OCI-LY7 (cell line): ENCODE data around the gene EFNA4. TPM values are rescaled to one million over a fixed set of nuclear protein-coding genes. Genes with fewer than 3 reads are reported as not detected.
A peak's percentile ranks its signal among the peaks of the same experiment; 100 is the strongest.

Experiments used
- BruUV-seq: library from RNA; stranded (reverse); fragments of 400-500 nt; replicated peaks from 2 replicates; lab custom pipeline; 2021; lab: Mats Ljungman, UMichigan
- CTCF ChIA-PET: fragments of 300-600 bp; sonication (Branson Sonifier 250); formaldehyde crosslinking; loops from one replicate; lab custom pipeline; 2022; ENCODE audit warnings: antibody characterized with exemption; ENCODE audit not compliant: unreplicated experiment; lab: Charles Lee
- POLR2A ChIA-PET: fragments of 300-600 bp; sonication (Branson Sonifier 250); formaldehyde crosslinking; loops from one replicate; lab custom pipeline; 2022; ENCODE audit warnings: antibody characterized with exemption; lab: Charles Lee
- DNase-seq: peaks from one replicate; pipeline ENCODE4 v3.0.0-alpha.2; 2015; ENCODE audit warnings: low spot score
- H2AFZ ChIP-seq: fragments of 200-600 bp; sonication (generic), shearing (Covaris generic); 2 replicates; pipeline ENCODE4 v1.6.1; 2014; ENCODE audit warnings: mild to moderate bottlenecking, antibody characterized with exemption, low read length, moderate library complexity
- H3K27ac ChIP-seq: fragments of 200-600 bp; sonication (generic); 2 replicates; pipeline ENCODE4 v1.5.1; 2014; ENCODE audit warnings: mixed run types, low read depth, mild to moderate bottlenecking, moderate library complexity, low read length, inconsistent platforms; ENCODE audit not compliant: poor library complexity, severe bottlenecking
- H3K36me3 ChIP-seq: fragments of 200-600 bp; sonication (generic); 2 replicates; pipeline ENCODE4 v1.6.1; 2014; ENCODE audit warnings: mild to moderate bottlenecking, antibody characterized with exemption, low read length, moderate library complexity, mixed read lengths; ENCODE audit not compliant: insufficient read depth
- H3K4me1 ChIP-seq: fragments of 200-600 bp; sonication (generic); 2 replicates; pipeline ENCODE4 v1.5.1; 2014; ENCODE audit warnings: mild to moderate bottlenecking, low read length; ENCODE audit not compliant: insufficient read depth, poor library complexity, severe bottlenecking
- H3K4me2 ChIP-seq: fragments of 200-600 bp; sonication (generic); 2 replicates; pipeline ENCODE4 v1.6.1; 2014; ENCODE audit warnings: mild to moderate bottlenecking, low read length
- H3K4me3 ChIP-seq: fragments of 200-600 bp; sonication (generic); 2 replicates; pipeline ENCODE4 v1.5.1; 2014; ENCODE audit warnings: mild to moderate bottlenecking, low read depth, low read length; ENCODE audit not compliant: poor library complexity, severe bottlenecking
- H3K79me2 ChIP-seq: fragments of 200-600 bp; sonication (generic); 2 replicates; pipeline ENCODE4 v1.6.1; 2016; ENCODE audit warnings: low read depth, mild to moderate bottlenecking, low read length, moderate library complexity, mixed read lengths; ENCODE audit not compliant: insufficient read depth
- H3K9me2 ChIP-seq: fragments of 200-600 bp; sonication (generic); 2 replicates; pipeline ENCODE4 v1.6.1; 2016; ENCODE audit warnings: mild to moderate bottlenecking, low read length, mixed read lengths; ENCODE audit not compliant: insufficient read depth
- H3K9me3 ChIP-seq: fragments of 200-600 bp; sonication (generic); 2 replicates; pipeline ENCODE4 v1.6.1; 2014; ENCODE audit warnings: mild to moderate bottlenecking, mixed run types, low read length, mixed read lengths
- H4K20me1 ChIP-seq: fragments of 200-600 bp; sonication (generic); 2 replicates; pipeline ENCODE4 v1.6.1; 2014; ENCODE audit warnings: mild to moderate bottlenecking, antibody characterized with exemption, low read length, moderate library complexity, mixed read lengths; ENCODE audit not compliant: insufficient read depth
- CTCF ChIP-seq: fragments of 200-600 bp; sonication (generic); conservative IDR thresholded peaks from 2 replicates; pipeline ENCODE4 v1.5.1; 2014; ENCODE audit warnings: mild to moderate bottlenecking, antibody characterized with exemption, low read length, moderate library complexity, mixed read lengths
- EZH2phosphoT487 ChIP-seq: fragments of 200-600 bp; sonication (generic); IDR thresholded peaks from 2 replicates; pipeline ENCODE4 v1.6.1; 2018; ENCODE audit warnings: low read depth, borderline replicate concordance, mild to moderate bottlenecking, mixed run types, antibody characterized with exemption, low read length, moderate library complexity, mixed read lengths
- intact Hi-C: fragments of 100-400 bp; cut with micrococcal nuclease; formaldehyde crosslinking; loops from one replicate; pipeline ENCODE4 v1.10.0; 2022; ENCODE audit not compliant: unreplicated experiment
- total RNA-seq, 2 experiments: library from RNA; depleted of rRNA in 1 of 2; stranded (reverse); fragments of >200 nt in 1 of 2; shearing (Covaris generic) in 1 of 2; gene quantifications; 2 replicates each; pipeline ENCODE4 v1.2.3, GENCODE V29; 2014 to 2022

Gene EFNA4
- total RNA-seq, 2 experiments from 2014 or later = 9.0 to 10.5 TPM

- Histone ChIP-seq H3K27ac (no peak overlapping the region), H3K79me2 (no peaks in the 10 kb centered on the region), H3K4me3 (peak overlapping the region; percentile 91), H2AFZ (peak overlapping the region; percentile 71), H4K20me1 (no peaks in the 10 kb centered on the region), H3K4me1 (peaks cover 38% of the 10 kb centered on the region), H3K9me2 (no peaks in the 10 kb centered on the region), H3K9me3 (no peaks in the 10 kb centered on the region), H3K4me2 (peak overlapping the region; percentile 82), H3K36me3 (no peaks in the 10 kb centered on the region)
- intact Hi-C loops = no loop called here
- TF ChIP-seq EZH2phosphoT487 = no peak
- TF ChIP-seq CTCF = no peak
- no TSS peak for BruUV-seq
- DNase-seq = no peak
- ChIA-PET POLR2A (interaction anchor here (1.2 kb wide), 1 partner anchor 10 kb away, joined by 3 read pairs; no protein-coding TSS in a partner anchor), CTCF (no interaction called here)
These were observed 13.6 kb upstream of the EFNA4 start for GRCh38 chr1:155049651-155050559.

- no TSS peak for BruUV-seq
These were observed 12.8 kb upstream of the EFNA4 start, which contains the start of gene ADAM15 for GRCh38 chr1:155050560-155051341. ADAM15 (plus strand) TSS chr1:155051316; CDS start chr1:155051387, 71 bp downstream.

More at GRCh38 chr1:155050560-155051341, 12.8 kb upstream of the EFNA4 start, which contains the start of gene ADAM15:
- DNase-seq = peak; percentile 86
- CTCF ChIA-PET = interaction anchor here (0.5 to 1.7 kb wide), 6 partner anchors 9 to 916 kb away, joined by 3 to 6 read pairs (median 4); no protein-coding TSS in a partner anchor
- TF ChIP-seq EZH2phosphoT487 (no peak), CTCF (peak; percentile 93)
- no peaks in the 10 kb centered on the region for H4K20me1 ChIP-seq
- H3K36me3 ChIP-seq = no peaks in the 10 kb centered on the region
- intact Hi-C loops = loop anchor here (1.0 kb wide), 1 partner anchor 49 kb away; no protein-coding TSS in a partner anchor
- peak within 1 kb of the TSS; percentile 91 for H3K4me3 ChIP-seq
- peak within 1 kb of the TSS; percentile 71 for H2AFZ ChIP-seq
- POLR2A ChIA-PET = interaction anchor here (0.6 to 1.2 kb wide), 3 partner anchors 9 to 50 kb away, joined by 3 to 4 read pairs (median 3); no protein-coding TSS in a partner anchor
- H3K9me3 ChIP-seq = no peaks in the 10 kb centered on the region
- peak within 1 kb of the TSS; percentile 10 for H3K27ac ChIP-seq
- H3K4me1 ChIP-seq = peaks cover 35% of the 10 kb centered on the region
- no peaks in the 10 kb centered on the region for H3K9me2 ChIP-seq
- peak within 1 kb of the TSS; percentile 99 for H3K4me2 ChIP-seq
- no peaks in the 10 kb centered on the region for H3K79me2 ChIP-seq
